HCT116 (cell line): ENCODE data around the gene NACAD. TPM values are rescaled to one million over a fixed set of nuclear protein-coding genes. Genes with fewer than 3 reads are reported as not detected.

ENCODE experiments used
- ATAC-seq: fragments of 200-7000 bp; cut with Tn5 transposase; 2 replicates; pipeline ENCODE4 v1.9.1; 2020; ENCODE audit warnings: mild to moderate bottlenecking, moderate library complexity
- BruUV-seq: library from RNA; stranded (reverse); fragments of 400-500 nt; replicated peaks from 2 replicates; lab custom pipeline; 2021; lab: Mats Ljungman, UMichigan
- CTCF ChIA-PET: fragments of 300-600 bp; sonication (Branson Sonifier 250); formaldehyde crosslinking; loops from one replicate; lab custom pipeline; 2021; ENCODE audit warnings: antibody characterized with exemption; lab: Charles Lee
- POLR2A ChIA-PET: fragments of 300-600, 350-600 bp; sonication (Branson Sonifier 250); formaldehyde crosslinking; loops from one replicate; lab custom pipeline; 2021; ENCODE audit warnings: antibody characterized with exemption; lab: Charles Lee
- RAD21 ChIA-PET, 2 experiments: fragments of 300-600 bp; sonication (Branson Sonifier 250); formaldehyde crosslinking; loops; one replicate each; lab custom pipeline; 2023; ENCODE audit warnings: low total read pairs in 2 of 2; ENCODE audit not compliant: uncharacterized antibody in 2 of 2, unreplicated experiment in 2 of 2, low non-redundant PET in 1 of 2; lab: Charles Lee
- DNase-seq: peaks from one replicate; pipeline ENCODE4 v3.0.0-alpha.2; 2010; ENCODE audit warnings: low read depth, low spot score
- H2AFZ ChIP-seq: fragments of 200-600 bp; shearing (Covaris generic), sonication (generic); 2 replicates; pipeline ENCODE4 v1.6.1; 2017; ENCODE audit warnings: low read depth, mixed run types, mixed read lengths, antibody characterized with exemption, low read length; ENCODE audit not compliant: poor library complexity, severe bottlenecking
- H3K27ac ChIP-seq: 2 replicates; pipeline ENCODE4 v1.5.1; 2012; ENCODE audit warnings: low read depth, low read length
- H3K27me3 ChIP-seq: fragments of 200-600 bp; sonication (generic); 2 replicates; pipeline ENCODE4 v1.6.1; 2016; ENCODE audit warnings: mixed run types, low read length, mixed read lengths; ENCODE audit not compliant: insufficient read depth
- H3K36me3 ChIP-seq, 2 experiments: fragments of 200-500 bp in 1 of 2; fragments of 200-600 bp in 1 of 2; sonication (Bioruptor generic) in 1 of 2; sonication (generic) in 1 of 2; 2 replicates each; pipeline versions ENCODE4 v1.5.1 to v1.6.1; 2014 to 2016; ENCODE audit warnings: low read length in 2 of 2, inconsistent platforms in 1 of 2, mixed read lengths in 1 of 2, mixed run types in 1 of 2; ENCODE audit not compliant: insufficient read depth in 2 of 2, control insufficient read depth in 1 of 2
- H3K4me1 ChIP-seq, 2 experiments: fragments of 200-600 bp in 1 of 2; sonication (generic) in 1 of 2; 2 replicates each; pipeline versions ENCODE4 v1.5.1 to v1.6.1; 2012 to 2017; ENCODE audit warnings: low read length in 2 of 2, inconsistent platforms in 1 of 2, mild to moderate bottlenecking in 1 of 2, mixed read lengths in 1 of 2, mixed run types in 1 of 2, moderate library complexity in 1 of 2; ENCODE audit not compliant: insufficient read depth in 2 of 2, control insufficient read depth in 1 of 2
- H3K4me2 ChIP-seq: fragments of 200-600 bp; sonication (generic); 2 replicates; pipeline ENCODE4 v1.6.1; 2017; ENCODE audit warnings: mixed run types, low read length, mixed read lengths
- H3K4me3 ChIP-seq, 2 experiments: fragments of 200-600 bp in 1 of 2; sonication (generic) in 1 of 2; replicated peaks in 1 of 2; 2 replicates each; pipeline ENCODE4 v1.5.1; 2011 to 2016; ENCODE audit warnings: low read length in 2 of 2, control low read depth in 1 of 2, low read depth in 1 of 2, mild to moderate bottlenecking in 1 of 2, mixed read lengths in 1 of 2, mixed run types in 1 of 2
- H3K79me2 ChIP-seq: fragments of 200-600 bp; sonication (generic); 2 replicates; pipeline ENCODE4 v1.6.1; 2017; ENCODE audit warnings: mild to moderate bottlenecking, mixed run types, low read length, moderate library complexity, mixed read lengths; ENCODE audit not compliant: insufficient read depth
- H3K9ac ChIP-seq: fragments of 200-600 bp; sonication (generic); 2 replicates; pipeline ENCODE4 v1.6.1; 2016; ENCODE audit warnings: low read length, mixed read lengths
- H3K9me2 ChIP-seq: fragments of 200-600 bp; sonication (generic), shearing (Covaris generic); 2 replicates; pipeline ENCODE4 v1.6.1; 2017; ENCODE audit warnings: mixed run types, mild to moderate bottlenecking, moderate library complexity; ENCODE audit not compliant: insufficient read depth
- H3K9me3 ChIP-seq, 2 experiments: fragments of 200-500 bp in 1 of 2; fragments of 200-600 bp in 1 of 2; sonication (Bioruptor generic) in 1 of 2; sonication (generic) in 1 of 2; 2 replicates each; pipeline ENCODE4 v1.6.1; 2014 to 2017; ENCODE audit warnings: low read length in 2 of 2, mixed read lengths in 2 of 2, inconsistent platforms in 1 of 2, low read depth in 1 of 2, mild to moderate bottlenecking in 1 of 2, mixed run types in 1 of 2, moderate library complexity in 1 of 2; ENCODE audit not compliant: control insufficient read depth in 1 of 2, insufficient read depth in 1 of 2
- H4K20me1 ChIP-seq: fragments of 200-600 bp; sonication (generic), shearing (Covaris generic); 2 replicates; pipeline ENCODE4 v1.6.1; 2017; ENCODE audit warnings: mixed run types, mild to moderate bottlenecking, moderate library complexity; ENCODE audit not compliant: insufficient read depth
- CBX3 ChIP-seq: IDR thresholded peaks from 2 replicates; pipeline ENCODE4 v1.6.1; 2012; ENCODE audit warnings: low read depth
- EGR1 ChIP-seq: IDR thresholded peaks from 2 replicates; pipeline ENCODE4 v1.6.1; 2012; ENCODE audit warnings: low read depth
- ELF1 ChIP-seq: IDR thresholded peaks from 2 replicates; pipeline ENCODE4 v1.6.1; 2012; ENCODE audit warnings: low read depth, borderline replicate concordance
- EZH2 ChIP-seq: fragments of 200-600 bp; sonication (generic); IDR thresholded peaks from 2 replicates; pipeline ENCODE4 v1.6.1; 2017; ENCODE audit warnings: antibody characterized with exemption, mixed run types
- SIN3A ChIP-seq: IDR thresholded peaks from 2 replicates; pipeline ENCODE4 v1.6.1; 2012; ENCODE audit warnings: low read depth
- TCF7L2 ChIP-seq: IDR thresholded peaks from 2 replicates; pipeline ENCODE4 v1.7.0; 2011; ENCODE audit warnings: borderline replicate concordance, inconsistent platforms; ENCODE audit not compliant: insufficient read depth, insufficient read length; ENCODE audit errors: extremely low read depth
- intact Hi-C: fragments of 100-400 bp; cut with micrococcal nuclease; formaldehyde crosslinking; loops from 2 replicates; pipeline ENCODE4 v1.10.0; 2022
- total RNA-seq: library from RNA; stranded (reverse); gene quantifications from one replicate; pipeline ENCODE4 v1.2.1, GENCODE V29; 2021; ENCODE audit not compliant: unreplicated experiment
- TF ChIP-seq, protein P1 (sequence below): IDR thresholded peaks from 2 replicates; pipeline ENCODE4 v1.6.1; 2012; ENCODE audit warnings: low read depth

NACAD gene
- total RNA-seq, 1 experiment from 2014 or later: 0.05 TPM

DNA sequence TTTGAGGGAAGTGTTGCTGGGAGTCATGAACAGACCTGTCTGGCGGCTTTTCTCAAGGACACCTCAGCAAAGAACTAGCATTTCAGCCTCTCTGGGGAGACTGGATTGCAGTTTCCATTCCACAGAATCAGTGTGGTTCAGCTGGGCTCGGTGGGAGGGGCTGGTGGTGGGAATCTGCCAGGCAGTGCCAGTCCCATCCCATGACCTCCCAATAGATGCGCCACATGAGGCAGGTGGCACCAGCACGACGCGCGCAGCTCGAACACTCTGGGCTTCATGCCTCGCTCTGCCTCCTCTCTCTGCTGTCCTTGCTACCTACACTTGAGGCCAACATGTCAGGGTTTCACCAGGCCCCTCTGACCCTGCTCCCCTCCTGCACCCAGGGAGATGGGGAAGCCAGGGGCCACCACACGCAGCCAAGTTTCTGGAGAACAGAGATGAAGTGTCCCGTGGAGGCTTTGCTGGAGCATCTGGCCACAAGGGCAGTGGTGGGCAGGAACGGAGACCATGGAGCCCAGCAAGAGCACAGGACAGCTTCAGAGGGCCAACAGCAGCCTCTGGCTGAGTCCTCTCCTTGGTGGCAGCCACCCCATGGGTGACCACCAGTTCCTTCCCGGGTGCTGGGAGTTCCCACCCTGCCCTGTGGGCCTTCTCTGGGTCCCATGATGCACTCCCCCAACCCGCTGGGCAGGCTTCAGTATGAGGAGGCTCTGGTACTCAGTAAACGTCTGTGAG lies 2.3 kb downstream of the NACAD start:
- no TSS peak for BruUV-seq
- no peak overlapping the region for H2AFZ ChIP-seq
- no peaks in the 10 kb centered on the region for H3K9me3 ChIP-seq
- CTCF ChIA-PET: no interaction called here
- H3K79me2 ChIP-seq: no peaks in the 10 kb centered on the region
- no peaks in the 10 kb centered on the region for H3K27me3 ChIP-seq
- H3K4me2 ChIP-seq: no peak overlapping the region
- DNase-seq (no peak), ATAC-seq (no peak)
- TF ChIP-seq TCF7L2 (no peak), EGR1 (no peak), CBX3 (no peak), ELF1 (no peak), EZH2 (no peak), SIN3A (no peak)
- TF ChIP-seq, protein P1, sequence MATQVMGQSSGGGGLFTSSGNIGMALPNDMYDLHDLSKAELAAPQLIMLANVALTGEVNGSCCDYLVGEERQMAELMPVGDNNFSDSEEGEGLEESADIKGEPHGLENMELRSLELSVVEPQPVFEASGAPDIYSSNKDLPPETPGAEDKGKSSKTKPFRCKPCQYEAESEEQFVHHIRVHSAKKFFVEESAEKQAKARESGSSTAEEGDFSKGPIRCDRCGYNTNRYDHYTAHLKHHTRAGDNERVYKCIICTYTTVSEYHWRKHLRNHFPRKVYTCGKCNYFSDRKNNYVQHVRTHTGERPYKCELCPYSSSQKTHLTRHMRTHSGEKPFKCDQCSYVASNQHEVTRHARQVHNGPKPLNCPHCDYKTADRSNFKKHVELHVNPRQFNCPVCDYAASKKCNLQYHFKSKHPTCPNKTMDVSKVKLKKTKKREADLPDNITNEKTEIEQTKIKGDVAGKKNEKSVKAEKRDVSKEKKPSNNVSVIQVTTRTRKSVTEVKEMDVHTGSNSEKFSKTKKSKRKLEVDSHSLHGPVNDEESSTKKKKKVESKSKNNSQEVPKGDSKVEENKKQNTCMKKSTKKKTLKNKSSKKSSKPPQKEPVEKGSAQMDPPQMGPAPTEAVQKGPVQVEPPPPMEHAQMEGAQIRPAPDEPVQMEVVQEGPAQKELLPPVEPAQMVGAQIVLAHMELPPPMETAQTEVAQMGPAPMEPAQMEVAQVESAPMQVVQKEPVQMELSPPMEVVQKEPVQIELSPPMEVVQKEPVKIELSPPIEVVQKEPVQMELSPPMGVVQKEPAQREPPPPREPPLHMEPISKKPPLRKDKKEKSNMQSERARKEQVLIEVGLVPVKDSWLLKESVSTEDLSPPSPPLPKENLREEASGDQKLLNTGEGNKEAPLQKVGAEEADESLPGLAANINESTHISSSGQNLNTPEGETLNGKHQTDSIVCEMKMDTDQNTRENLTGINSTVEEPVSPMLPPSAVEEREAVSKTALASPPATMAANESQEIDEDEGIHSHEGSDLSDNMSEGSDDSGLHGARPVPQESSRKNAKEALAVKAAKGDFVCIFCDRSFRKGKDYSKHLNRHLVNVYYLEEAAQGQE: no peak
- RAD21 ChIA-PET: no interaction called here
- no peaks in the 10 kb centered on the region for H3K36me3 ChIP-seq
- POLR2A ChIA-PET: no interaction called here
- peaks cover 6% of the 10 kb centered on the region in 2 experiments; a peak in 3 of 4 replicates for H3K4me1 ChIP-seq
- no peak overlapping the region for H3K4me3 ChIP-seq
- no peak overlapping the region for H3K27ac ChIP-seq
- H3K9me2 ChIP-seq: no peaks in the 10 kb centered on the region
- H4K20me1 ChIP-seq: no peaks in the 10 kb centered on the region
- H3K9ac ChIP-seq: no peak overlapping the region
- intact Hi-C loops: no loop called here
